H1 (cell line): ENCODE results near the gene PFDN1. TPM values are rescaled to one million over a fixed set of nuclear protein-coding genes. Genes with fewer than 3 reads are reported as not detected.

Source experiments
- BCL11A ChIP-seq, 2 experiments: IDR thresholded peaks; one replicate each; pipeline ENCODE4 v1.6.1; 2011; ENCODE audit warnings: low read depth in 2 of 2, low read length in 2 of 2, mild to moderate bottlenecking in 2 of 2
- CEBPB ChIP-seq: IDR thresholded peaks from 2 replicates; pipeline ENCODE4 v1.6.1; 2012; ENCODE audit warnings: low read depth, low read length
- EGR1 ChIP-seq: IDR thresholded peaks from 2 replicates; pipeline ENCODE4 v1.6.1; 2011; ENCODE audit warnings: low read depth, low read length, borderline replicate concordance
- KDM1A ChIP-seq: fragments of 200-600, 300-600 bp; sonication (generic); IDR thresholded peaks from 2 replicates; pipeline ENCODE4 v1.7.1; 2016; ENCODE audit warnings: mild to moderate bottlenecking, low read length, borderline replicate concordance
- KDM5A ChIP-seq: fragments of 200-600 bp; IDR thresholded peaks from 2 replicates; pipeline ENCODE4 v1.7.1; 2012; ENCODE audit warnings: mild to moderate bottlenecking, low read length, inconsistent platforms, mixed read lengths
- RNF2 ChIP-seq: fragments of 200-900, 300-1000 bp; sonication (generic); IDR thresholded peaks from 2 replicates; pipeline ENCODE4 v1.7.1; 2016; ENCODE audit warnings: borderline replicate concordance, low read depth, mild to moderate bottlenecking, antibody characterized with exemption, low read length; ENCODE audit not compliant: poor library complexity, severe bottlenecking; ENCODE audit errors: missing control alignments
- RXRA ChIP-seq: IDR thresholded peaks from 2 replicates; pipeline ENCODE4 v1.6.1; 2011; ENCODE audit warnings: low read depth, mild to moderate bottlenecking, low read length, moderate library complexity; ENCODE audit not compliant: insufficient read depth
- TBP ChIP-seq: IDR thresholded peaks from 2 replicates; pipeline ENCODE4 v1.6.1; 2011; ENCODE audit warnings: low read depth, low read length, improper control_type of control experiment
- polyA plus RNA-seq, 7 experiments: library from polyadenylated mRNA; depleted of rRNA in 3 of 7; stranded (reverse) in 5 of 7; unstranded in 2 of 7; fragments of >200 nt in 5 of 7; fragments of 200-250 nt in 2 of 7; gene quantifications; 1 replicate in 5 of 7; 2 replicates in 1 of 7; 4 replicates in 1 of 7; pipeline versions ENCODE4 v1.2.1 to v1.2.3, GENCODE V29; 2011 to 2013; ENCODE audit warnings: missing spikeins in 2 of 7, mixed read lengths in 2 of 7
- total RNA-seq: library from RNA; stranded (reverse); fragmentation: NEBNext Ultra II Directional; extraction: Animal tissue kit (Norgen Biotek cat#: 25700); gene quantifications from 2 replicates; pipeline ENCODE4 v1.2.1, GENCODE V29; 2021
- TF ChIP-seq, protein P1 (sequence below), 3 experiments: IDR thresholded peaks; 1 replicate in 2 of 3; 2 replicates in 1 of 3; pipeline versions ENCODE4 v1.5.1 to v1.6.1; 2011; ENCODE audit warnings: low read length in 3 of 3, mild to moderate bottlenecking in 3 of 3, inconsistent platforms in 2 of 3, low read depth in 1 of 3, moderate library complexity in 1 of 3; ENCODE audit not compliant: insufficient read depth in 1 of 3; ENCODE audit errors: control extremely low read depth in 1 of 3

PFDN1 gene
- total and polyA plus RNA-seq, 2 of the 8 experiments (the other 6 are each of a cell fraction or from before 2014, with no cell fraction given): 53.0 to 89.6 TPM

DNA sequence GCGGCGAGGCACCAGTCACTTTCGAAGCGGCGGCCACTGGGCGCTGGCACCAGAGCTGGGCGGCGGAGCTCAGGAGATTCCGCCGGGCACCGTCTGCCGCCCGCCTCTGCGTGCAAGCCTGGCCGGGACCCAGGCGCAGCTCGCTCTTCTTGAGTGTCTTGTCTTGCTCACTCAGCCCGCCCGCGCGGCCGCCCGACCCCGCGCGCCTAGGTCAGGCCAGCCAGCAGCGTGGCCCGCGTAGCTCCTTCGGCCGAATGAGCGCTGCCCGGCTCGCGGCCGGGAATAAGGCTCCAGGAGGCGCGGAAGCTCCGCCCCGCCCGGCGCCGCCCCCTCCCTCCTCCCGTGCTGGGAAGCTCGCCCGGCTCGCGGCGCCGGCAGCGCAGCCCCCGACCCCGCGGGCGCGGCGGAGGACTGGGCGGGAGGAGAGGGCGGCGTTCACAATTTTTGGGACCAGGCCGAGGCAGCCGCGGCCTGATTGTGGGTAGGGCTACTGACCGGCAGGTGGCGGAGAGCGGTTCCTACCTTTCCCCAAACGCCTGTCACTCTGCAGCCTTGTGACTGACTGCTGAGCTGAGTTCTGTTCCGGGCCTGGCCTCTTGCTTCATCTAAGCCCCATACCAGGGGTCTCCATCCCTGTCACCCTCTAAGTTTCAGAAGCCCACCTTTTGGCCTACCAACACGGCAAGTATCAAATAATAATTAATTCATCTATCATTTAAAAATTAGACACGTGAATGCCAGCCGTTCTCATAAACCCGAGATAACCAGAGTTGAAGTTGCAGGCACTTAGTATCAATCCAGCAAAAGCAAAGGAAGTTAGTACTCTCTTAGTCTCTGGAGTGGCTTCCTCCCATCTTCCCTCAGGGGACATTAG lies 43.7 kb upstream of the PFDN1 start, which contains the start of gene HBEGF (continued):
- TF ChIP-seq KDM1A: no peak
- TF ChIP-seq EGR1: no peak
- TF ChIP-seq RNF2: no peak
- TF ChIP-seq BCL11A (IDR thresholded peaks at IDR 0.05; ENCODE audit: low read depth in 2 of 2, low read length in 2 of 2): no peak
- TF ChIP-seq, protein P1, sequence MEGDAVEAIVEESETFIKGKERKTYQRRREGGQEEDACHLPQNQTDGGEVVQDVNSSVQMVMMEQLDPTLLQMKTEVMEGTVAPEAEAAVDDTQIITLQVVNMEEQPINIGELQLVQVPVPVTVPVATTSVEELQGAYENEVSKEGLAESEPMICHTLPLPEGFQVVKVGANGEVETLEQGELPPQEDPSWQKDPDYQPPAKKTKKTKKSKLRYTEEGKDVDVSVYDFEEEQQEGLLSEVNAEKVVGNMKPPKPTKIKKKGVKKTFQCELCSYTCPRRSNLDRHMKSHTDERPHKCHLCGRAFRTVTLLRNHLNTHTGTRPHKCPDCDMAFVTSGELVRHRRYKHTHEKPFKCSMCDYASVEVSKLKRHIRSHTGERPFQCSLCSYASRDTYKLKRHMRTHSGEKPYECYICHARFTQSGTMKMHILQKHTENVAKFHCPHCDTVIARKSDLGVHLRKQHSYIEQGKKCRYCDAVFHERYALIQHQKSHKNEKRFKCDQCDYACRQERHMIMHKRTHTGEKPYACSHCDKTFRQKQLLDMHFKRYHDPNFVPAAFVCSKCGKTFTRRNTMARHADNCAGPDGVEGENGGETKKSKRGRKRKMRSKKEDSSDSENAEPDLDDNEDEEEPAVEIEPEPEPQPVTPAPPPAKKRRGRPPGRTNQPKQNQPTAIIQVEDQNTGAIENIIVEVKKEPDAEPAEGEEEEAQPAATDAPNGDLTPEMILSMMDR (IDR thresholded peaks at IDR 0.05; ENCODE audit: control extremely low read depth in 1 of 3, insufficient read depth in 1 of 3, low read depth in 1 of 3, low read length in 3 of 3): peak; percentile 74 to 90 (median 79)
- no peak for TF ChIP-seq RXRA
- TF ChIP-seq CEBPB: peak; percentile 76
- peak; percentile 88 for TF ChIP-seq TBP
- TF ChIP-seq KDM5A: no peak
